DND-41 (cell line): ENCODE data around the gene AFF3.

Source experiments
- ATAC-seq: fragments of 200-7000 bp; cut with Tn5 transposase; 3 replicates; pipeline ENCODE4 v1.9.1; 2021; ENCODE audit warnings: low read depth; ENCODE audit not compliant: insufficient read depth
- DNase-seq: peaks from one replicate; pipeline ENCODE4 v3.0.0-alpha.2; 2020
- H2AFZ ChIP-seq: 2 replicates; pipeline ENCODE4 v1.6.0; 2012; ENCODE audit warnings: low read depth, low read length
- H3K27ac ChIP-seq: 2 replicates; pipeline ENCODE4 v1.5.1; 2012; ENCODE audit warnings: low read length, inconsistent platforms
- H3K27me3 ChIP-seq: fragments of 200-600 bp; sonication (generic); 2 replicates; pipeline ENCODE4 v1.6.0; 2012; ENCODE audit warnings: low read length, mild to moderate bottlenecking, inconsistent platforms; ENCODE audit not compliant: insufficient read depth, poor library complexity
- H3K36me3 ChIP-seq: 2 replicates; pipeline ENCODE4 v1.5.1; 2012; ENCODE audit warnings: low read length, inconsistent platforms; ENCODE audit not compliant: insufficient read depth
- H3K4me1 ChIP-seq: 2 replicates; pipeline ENCODE4 v1.5.1; 2012; ENCODE audit warnings: mild to moderate bottlenecking, low read length; ENCODE audit not compliant: insufficient read depth
- H3K4me2 ChIP-seq: 2 replicates; pipeline ENCODE4 v1.6.0; 2012; ENCODE audit warnings: mild to moderate bottlenecking, moderate library complexity, low read length, inconsistent platforms; ENCODE audit not compliant: insufficient read depth
- H3K4me3 ChIP-seq, 2 experiments: fragments of 200-600 bp in 1 of 2; shearing (Covaris generic) in 1 of 2; 2 replicates each; pipeline ENCODE4 v1.5.1; 2012 to 2016; ENCODE audit warnings: inconsistent platforms in 2 of 2, low read length in 2 of 2, mild to moderate bottlenecking in 2 of 2, low read depth in 1 of 2, moderate library complexity in 1 of 2
- H3K79me2 ChIP-seq: 2 replicates; pipeline ENCODE4 v1.6.0; 2012; ENCODE audit warnings: low read length, inconsistent platforms; ENCODE audit not compliant: insufficient read depth
- H3K9ac ChIP-seq: 2 replicates; pipeline ENCODE4 v1.6.0; 2012; ENCODE audit warnings: low read depth, mild to moderate bottlenecking, inconsistent platforms, low read length, moderate library complexity
- H3K9me3 ChIP-seq: 2 replicates; pipeline ENCODE4 v1.5.1; 2012; ENCODE audit warnings: low read length, moderate library complexity, mild to moderate bottlenecking, inconsistent platforms; ENCODE audit not compliant: insufficient read depth, severe bottlenecking
- H4K20me1 ChIP-seq: 2 replicates; pipeline ENCODE4 v1.6.0; 2012; ENCODE audit warnings: low read length; ENCODE audit not compliant: insufficient read depth
- CTCF ChIP-seq: IDR thresholded peaks from 2 replicates; pipeline ENCODE4 v1.5.1; 2012; ENCODE audit warnings: borderline replicate concordance, low read length, moderate library complexity, mild to moderate bottlenecking; ENCODE audit not compliant: poor library complexity, severe bottlenecking; ENCODE audit errors: extremely low read depth
- EZH2 ChIP-seq: IDR thresholded peaks from 3 replicates; pipeline ENCODE4 v1.6.1; 2012; ENCODE audit warnings: borderline replicate concordance, low read depth, mild to moderate bottlenecking, moderate library complexity, low read length, inconsistent platforms; ENCODE audit not compliant: severe bottlenecking

Gene AFF3

GRCh38 chr2:100041946-100042345 is 100.4 kb downstream of the AFF3 start:
- Histone ChIP-seq H3K4me3 (no peak overlapping the region), H3K79me2 (no peaks in the 10 kb centered on the region), H3K4me1 (no peaks in the 10 kb centered on the region), H3K27ac (no peak overlapping the region), H3K36me3 (no peaks in the 10 kb centered on the region), H2AFZ (no peak overlapping the region), H3K9ac (no peak overlapping the region), H3K4me2 (no peak overlapping the region), H3K27me3 (no peaks in the 10 kb centered on the region), H3K9me3 (no peaks in the 10 kb centered on the region), H4K20me1 (peaks cover 3% of the 10 kb centered on the region; the same call in 1 of the 2 replicates)
- DNase-seq (no peak), ATAC-seq (no peak)
- TF ChIP-seq CTCF (no peak), EZH2 (no peak)

GRCh38 chr2:100041385-100041784 is 101.0 kb downstream of the AFF3 start:
- Histone ChIP-seq H2AFZ (no peak overlapping the region), H3K9me3 (no peaks in the 10 kb centered on the region), H3K36me3 (no peaks in the 10 kb centered on the region), H3K4me1 (no peaks in the 10 kb centered on the region), H3K9ac (no peak overlapping the region), H3K79me2 (no peaks in the 10 kb centered on the region), H3K4me3 (no peak overlapping the region), H3K4me2 (no peak overlapping the region), H3K27ac (no peak overlapping the region), H3K27me3 (no peaks in the 10 kb centered on the region), H4K20me1 (peaks cover 3% of the 10 kb centered on the region; the same call in 1 of the 2 replicates)
- TF ChIP-seq CTCF (no peak), EZH2 (no peak)
- DNase-seq (no peak), ATAC-seq (no peak)

- Histone ChIP-seq H3K79me2 (no peaks in the 10 kb centered on the region), H3K9ac (no peak overlapping the region), H4K20me1 (peaks cover 3% of the 10 kb centered on the region; the same call in 1 of the 2 replicates), H3K36me3 (no peaks in the 10 kb centered on the region), H3K4me2 (no peak overlapping the region), H3K4me3 (no peak overlapping the region), H3K4me1 (no peaks in the 10 kb centered on the region), H3K27me3 (no peaks in the 10 kb centered on the region), H2AFZ (no peak overlapping the region), H3K9me3 (no peaks in the 10 kb centered on the region), H3K27ac (no peak overlapping the region)
- no peak for TF ChIP-seq EZH2
- no peak for TF ChIP-seq CTCF
- ATAC-seq = no peak
- no peak for DNase-seq
Observed at GRCh38 chr2:100040906-100041305, 101.5 kb downstream of the AFF3 start.

- no peaks in the 10 kb centered on the region for H3K27me3 ChIP-seq
- H3K27ac ChIP-seq = no peak overlapping the region
- ATAC-seq = no peak
- DNase-seq = no peak
- H3K79me2 ChIP-seq = peaks cover 2% of the 10 kb centered on the region; the same call in 1 of the 2 replicates
- H3K4me1 ChIP-seq = no peaks in the 10 kb centered on the region
- no peak overlapping the region for H3K9ac ChIP-seq
- no peak overlapping the region for H2AFZ ChIP-seq
- TF ChIP-seq CTCF (no peak), EZH2 (no peak)
- no peak overlapping the region for H3K4me3 ChIP-seq
- H3K9me3 ChIP-seq = no peaks in the 10 kb centered on the region
- H3K4me2 ChIP-seq = no peak overlapping the region
- H3K36me3 ChIP-seq = no peaks in the 10 kb centered on the region
- peaks cover 3% of the 10 kb centered on the region; the same call in 1 of the 2 replicates for H4K20me1 ChIP-seq
Observed at GRCh38 chr2:100039291-100039980, 103.0 kb downstream of the AFF3 start.
